Effector memory CD8-positive, alpha-beta T cell (primary cell): ENCODE measurements around the gene SLC24A3.
A peak's percentile ranks its signal among the peaks of the same experiment; 100 is the strongest.

Experiments
- ATAC-seq: fragments of 150-1000 bp; cut with Tn5 transposase; replicated peaks from 2 replicates; pipeline ENCODE4 v1.10.0; 2021; ENCODE audit warnings: mild to moderate bottlenecking, moderate library complexity
- DNase-seq, 3 experiments: peaks; one replicate each; pipeline ENCODE4 v3.0.0; 2021
- H3K27ac Mint-ChIP-seq, 2 donors: one replicate each; pipeline ENCODE4 v1.8.0; 2022; ENCODE audit warnings: mild to moderate bottlenecking in 2 of 2, mixed read lengths in 2 of 2, moderate library complexity in 2 of 2
- H3K27me3 Mint-ChIP-seq, 2 donors: one replicate each; pipeline ENCODE4 v1.8.0; 2022; ENCODE audit warnings: mixed read lengths in 2 of 2
- H3K36me3 Mint-ChIP-seq: one replicate; pipeline ENCODE4 v1.8.0; 2022; ENCODE audit warnings: mild to moderate bottlenecking, moderate library complexity, mixed read lengths; ENCODE audit not compliant: insufficient read depth
- H3K4me1 Mint-ChIP-seq, 2 donors: one replicate each; pipeline ENCODE4 v1.8.0; 2022; ENCODE audit warnings: low read depth in 2 of 2, mixed read lengths in 2 of 2
- H3K4me3 Mint-ChIP-seq, 2 donors: one replicate each; pipeline ENCODE4 v1.8.0; 2022; ENCODE audit warnings: mild to moderate bottlenecking in 2 of 2, mixed read lengths in 2 of 2, moderate library complexity in 2 of 2
- H3K9me3 Mint-ChIP-seq, 2 donors: one replicate each; pipeline ENCODE4 v1.8.0; 2022; ENCODE audit warnings: mixed read lengths in 2 of 2

The SLC24A3 gene

GRCh38 chr20:19335341-19335740, 122.9 kb downstream of the SLC24A3 start:
- Mint-ChIP-seq H3K9me3 (no peaks in the 10 kb centered on the region), H3K27ac (no peak overlapping the region), H3K27me3 (no peaks in the 10 kb centered on the region), H3K4me3 (no peak overlapping the region), H3K36me3 (no peaks in the 10 kb centered on the region), H3K4me1 (no peaks in the 10 kb centered on the region)
- ATAC-seq (no peak), DNase-seq (no peak)

- no peak for DNase-seq
- H3K9me3 Mint-ChIP-seq: no peaks in the 10 kb centered on the region
- no peaks in the 10 kb centered on the region for H3K27me3 Mint-ChIP-seq
Measured at GRCh38 chr20:19335916-19336315, 123.5 kb downstream of the SLC24A3 start.

GRCh38 chr20:19336631-19337030, 124.2 kb downstream of the SLC24A3 start:
- Mint-ChIP-seq H3K27me3 (no peaks in the 10 kb centered on the region), H3K4me1 (no peaks in the 10 kb centered on the region), H3K4me3 (no peak overlapping the region), H3K27ac (no peak overlapping the region), H3K36me3 (no peaks in the 10 kb centered on the region), H3K9me3 (no peaks in the 10 kb centered on the region)
- ATAC-seq (no peak), DNase-seq (no peak)

More at GRCh38 chr20:19335916-19336315, 123.5 kb downstream of the SLC24A3 start:
- H3K36me3 Mint-ChIP-seq: no peaks in the 10 kb centered on the region
- H3K4me3 Mint-ChIP-seq: no peak overlapping the region
- H3K4me1 Mint-ChIP-seq: no peaks in the 10 kb centered on the region
- ATAC-seq: no peak
- H3K27ac Mint-ChIP-seq: no peak overlapping the region

- Mint-ChIP-seq H3K36me3 (no peaks in the 10 kb centered on the region), H3K27me3 (peaks cover 0 to 8% of the 10 kb centered on the region in 2 donors), H3K4me1 (no peaks in the 10 kb centered on the region), H3K9me3 (no peaks in the 10 kb centered on the region), H3K4me3 (no peak overlapping the region), H3K27ac (no peak overlapping the region)
- DNase-seq (no peak), ATAC-seq (no peak)
Measured at GRCh38 chr20:19338380-19338779, 125.9 kb downstream of the SLC24A3 start.

- no peaks in the 10 kb centered on the region for H3K36me3 Mint-ChIP-seq
- H3K27ac Mint-ChIP-seq: no peak overlapping the region
- H3K27me3 Mint-ChIP-seq: peaks cover 0 to 8% of the 10 kb centered on the region in 2 donors
- DNase-seq: no peak
- no peak overlapping the region for H3K4me3 Mint-ChIP-seq
- no peak for ATAC-seq
- no peaks in the 10 kb centered on the region for H3K4me1 Mint-ChIP-seq
- no peaks in the 10 kb centered on the region for H3K9me3 Mint-ChIP-seq
Measured at GRCh38 chr20:19338960-19339359, 126.5 kb downstream of the SLC24A3 start.

GRCh38 chr20:19341348-19342053, 129.1 kb downstream of the SLC24A3 start:
- ATAC-seq: no peak
- no peak for DNase-seq
- Mint-ChIP-seq H3K4me3 (no peak overlapping the region), H3K27ac (no peak overlapping the region), H3K36me3 (no peaks in the 10 kb centered on the region), H3K4me1 (no peaks in the 10 kb centered on the region), H3K27me3 (peaks cover 0 to 8% of the 10 kb centered on the region in 2 donors), H3K9me3 (peaks cover 0 to 10% of the 10 kb centered on the region in 2 donors)

GRCh38 chr20:19344341-19344740, 131.9 kb downstream of the SLC24A3 start:
- peaks cover 0 to 8% of the 10 kb centered on the region in 2 donors for H3K27me3 Mint-ChIP-seq

GRCh38 chr20:19347943-19348456, 135.6 kb downstream of the SLC24A3 start:
- peak overlapping the region; percentile 50 to 63 for H3K4me3 Mint-ChIP-seq
- peaks cover 3% of the 10 kb centered on the region for H3K36me3 Mint-ChIP-seq
- ATAC-seq: peak; percentile 72

More at GRCh38 chr20:19344341-19344740, 131.9 kb downstream of the SLC24A3 start:
- ATAC-seq (no peak), DNase-seq (no peak)
- peaks cover 3% of the 10 kb centered on the region for H3K36me3 Mint-ChIP-seq
- H3K4me1 Mint-ChIP-seq: peaks cover 4 to 21% of the 10 kb centered on the region in 2 donors
- H3K27ac Mint-ChIP-seq: no peak overlapping the region
- peaks cover 0 to 10% of the 10 kb centered on the region in 2 donors for H3K9me3 Mint-ChIP-seq
- no peak overlapping the region for H3K4me3 Mint-ChIP-seq

GRCh38 chr20:19348582-19348981, 136.1 kb downstream of the SLC24A3 start:
- DNase-seq: no peak
- H3K4me1 Mint-ChIP-seq: peaks cover 4 to 21% of the 10 kb centered on the region in 2 donors
- H3K36me3 Mint-ChIP-seq: peaks cover 3% of the 10 kb centered on the region
- ATAC-seq: no peak
- no peaks in the 10 kb centered on the region for H3K27me3 Mint-ChIP-seq
- H3K4me3 Mint-ChIP-seq: peak overlapping the region; percentile 50 to 63
- peak overlapping the region; percentile 80 to 93 for H3K27ac Mint-ChIP-seq
- peaks cover 0 to 10% of the 10 kb centered on the region in 2 donors for H3K9me3 Mint-ChIP-seq

More at GRCh38 chr20:19347943-19348456, 135.6 kb downstream of the SLC24A3 start:
- H3K4me1 Mint-ChIP-seq: peaks cover 4 to 21% of the 10 kb centered on the region in 2 donors
- H3K9me3 Mint-ChIP-seq: peaks cover 0 to 10% of the 10 kb centered on the region in 2 donors
- H3K27me3 Mint-ChIP-seq: no peaks in the 10 kb centered on the region
- peak in 1 of 3 experiments; percentile 5 for DNase-seq
- H3K27ac Mint-ChIP-seq: peak overlapping the region; percentile 80 to 93

- Mint-ChIP-seq H3K27ac (no peak overlapping the region), H3K9me3 (peaks cover 0 to 8% of the 10 kb centered on the region in 2 donors), H3K4me1 (peaks cover 4 to 21% of the 10 kb centered on the region in 2 donors), H3K36me3 (peaks cover 3% of the 10 kb centered on the region), H3K27me3 (no peaks in the 10 kb centered on the region), H3K4me3 (no peak overlapping the region)
- ATAC-seq: no peak
- no peak for DNase-seq
Measured at GRCh38 chr20:19349879-19350278, 137.4 kb downstream of the SLC24A3 start.

GRCh38 chr20:19351542-19351941, 139.1 kb downstream of the SLC24A3 start:
- Mint-ChIP-seq H3K27me3 (no peaks in the 10 kb centered on the region), H3K9me3 (no peaks in the 10 kb centered on the region), H3K27ac (peak overlapping the region in 1 of 2 donors; percentile 47), H3K4me3 (no peak overlapping the region), H3K36me3 (peaks cover 3% of the 10 kb centered on the region), H3K4me1 (peaks cover 4 to 21% of the 10 kb centered on the region in 2 donors)
- ATAC-seq: no peak
- no peak for DNase-seq

- Mint-ChIP-seq H3K27me3 (no peaks in the 10 kb centered on the region), H3K4me3 (no peak overlapping the region), H3K27ac (no peak overlapping the region), H3K9me3 (peaks cover 0 to 2% of the 10 kb centered on the region in 2 donors), H3K4me1 (no peaks in the 10 kb centered on the region), H3K36me3 (no peaks in the 10 kb centered on the region)
- no peak for ATAC-seq
- no peak for DNase-seq
Measured at GRCh38 chr20:19354950-19355349, 142.5 kb downstream of the SLC24A3 start.

GRCh38 chr20:19361790-19362189, 149.3 kb downstream of the SLC24A3 start:
- Mint-ChIP-seq H3K36me3 (no peaks in the 10 kb centered on the region), H3K4me1 (no peaks in the 10 kb centered on the region), H3K27me3 (no peaks in the 10 kb centered on the region), H3K9me3 (peaks cover 0 to 2% of the 10 kb centered on the region in 2 donors), H3K4me3 (no peak overlapping the region), H3K27ac (no peak overlapping the region)
- DNase-seq (no peak), ATAC-seq (no peak)

- DNase-seq: no peak
- Mint-ChIP-seq H3K36me3 (no peaks in the 10 kb centered on the region), H3K27me3 (no peaks in the 10 kb centered on the region), H3K4me3 (no peak overlapping the region), H3K9me3 (no peaks in the 10 kb centered on the region), H3K4me1 (no peaks in the 10 kb centered on the region), H3K27ac (no peak overlapping the region)
- ATAC-seq: no peak
Measured at GRCh38 chr20:19363476-19363875, 151.0 kb downstream of the SLC24A3 start.
